HG02840 (cell line): ENCODE measurements around the gene SLC25A10.

Source experiments
- ATAC-seq: cut with Tn5 transposase; IDR thresholded peaks from one replicate; pipeline ENCODE4 v1.9.1; 2021; ENCODE audit warnings: mild to moderate bottlenecking, moderate library complexity, moderate number of reproducible peaks; ENCODE audit not compliant: unreplicated experiment, low FRiP score

The SLC25A10 gene

GRCh38 chr17:81686614-81687013 is 25.5 kb upstream of the SLC25A10 start:
- ATAC-seq, result no peak

GRCh38 chr17:81687770-81688541 is 24.1 kb upstream of the SLC25A10 start:
- no peak for ATAC-seq

DNA sequence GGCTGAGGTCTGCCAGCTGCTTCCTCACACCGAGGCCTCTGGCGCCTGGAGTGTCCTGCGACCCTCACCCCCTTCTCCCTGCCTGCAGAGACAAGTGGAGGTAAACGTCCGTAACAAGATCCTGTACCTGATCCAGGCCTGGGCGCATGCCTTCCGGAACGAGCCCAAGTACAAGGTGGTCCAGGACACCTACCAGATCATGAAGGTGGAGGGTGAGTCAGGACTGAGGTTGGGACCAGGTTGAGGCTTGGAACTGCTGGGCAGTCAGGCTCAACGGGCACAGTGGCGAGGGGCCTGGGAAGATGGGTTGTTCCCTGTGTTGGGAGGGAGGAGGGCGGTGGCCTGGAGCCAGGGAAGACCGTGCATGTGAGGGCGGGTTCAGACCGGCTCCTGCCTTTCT is 23.5 kb upstream of the SLC25A10 start:
- ATAC-seq, result no peak

GRCh38 chr17:81690066-81690465 is 22.0 kb upstream of the SLC25A10 start:
- no peak for ATAC-seq

- ATAC-seq, result no peak
These were observed 21.5 kb upstream of the SLC25A10 start for GRCh38 chr17:81690549-81690948.

GRCh38 chr17:81691196-81691595 is 20.9 kb upstream of the SLC25A10 start:
- no peak for ATAC-seq

DNA sequence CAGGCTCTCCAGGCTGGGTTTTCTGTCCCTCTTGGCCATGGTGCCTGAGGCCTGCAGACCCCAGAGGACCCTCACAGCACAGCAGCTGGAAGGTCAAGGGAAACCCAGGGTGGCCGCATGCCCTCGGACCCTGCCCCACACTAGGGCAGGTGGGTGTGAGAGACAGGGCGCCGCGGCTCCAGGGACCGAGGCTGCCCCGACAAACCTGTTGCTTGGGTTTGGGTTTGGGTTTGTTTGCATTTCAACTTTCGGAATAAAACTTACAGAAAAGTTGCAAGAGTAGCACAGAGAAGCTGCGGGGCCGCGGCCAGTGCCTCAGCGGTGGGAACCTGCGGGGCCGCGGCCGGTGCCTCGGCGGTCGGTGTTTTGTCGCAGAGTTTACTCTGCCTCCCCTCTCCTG is 20.5 kb upstream of the SLC25A10 start:
- ATAC-seq, result no peak

DNA sequence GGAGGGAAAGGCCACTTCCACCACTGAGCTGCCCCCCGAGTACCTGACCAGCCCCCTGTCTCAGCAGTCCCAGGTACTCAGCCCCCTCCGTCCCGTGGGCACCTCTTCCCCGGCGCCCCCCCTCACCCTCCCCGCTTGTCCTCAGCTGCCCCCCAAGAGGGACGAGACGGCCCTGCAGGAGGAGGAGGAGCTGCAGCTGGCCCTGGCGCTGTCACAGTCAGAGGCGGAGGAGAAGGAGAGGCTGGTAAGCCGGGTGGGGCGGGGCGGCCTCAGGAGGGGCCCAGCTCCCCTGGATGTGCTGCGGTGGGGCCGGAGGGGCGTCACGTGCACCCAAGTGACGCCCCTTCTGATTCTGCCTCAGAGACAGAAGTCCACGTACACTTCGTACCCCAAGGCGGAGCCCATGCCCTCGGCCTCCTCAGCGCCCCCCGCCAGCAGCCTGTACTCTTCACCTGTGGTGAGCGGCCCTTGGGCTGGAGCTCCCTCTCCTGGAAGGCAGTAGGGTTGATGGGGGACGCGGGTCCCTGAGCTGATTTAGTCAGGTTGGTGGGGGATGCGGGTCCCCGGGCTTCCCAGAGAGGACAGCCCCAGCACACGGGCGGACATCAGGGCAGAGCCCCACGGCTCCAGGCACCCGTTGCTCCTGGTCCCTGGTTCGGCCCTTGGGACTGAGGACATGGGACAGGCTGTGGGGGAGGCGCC is 18.4 kb upstream of the SLC25A10 start:
- ATAC-seq, result no peak

- ATAC-seq, result no peak
These were observed 17.3 kb upstream of the SLC25A10 start for GRCh38 chr17:81694810-81695209.

- ATAC-seq, result no peak
These were observed 16.9 kb upstream of the SLC25A10 start for GRCh38 chr17:81695211-81695610.

DNA sequence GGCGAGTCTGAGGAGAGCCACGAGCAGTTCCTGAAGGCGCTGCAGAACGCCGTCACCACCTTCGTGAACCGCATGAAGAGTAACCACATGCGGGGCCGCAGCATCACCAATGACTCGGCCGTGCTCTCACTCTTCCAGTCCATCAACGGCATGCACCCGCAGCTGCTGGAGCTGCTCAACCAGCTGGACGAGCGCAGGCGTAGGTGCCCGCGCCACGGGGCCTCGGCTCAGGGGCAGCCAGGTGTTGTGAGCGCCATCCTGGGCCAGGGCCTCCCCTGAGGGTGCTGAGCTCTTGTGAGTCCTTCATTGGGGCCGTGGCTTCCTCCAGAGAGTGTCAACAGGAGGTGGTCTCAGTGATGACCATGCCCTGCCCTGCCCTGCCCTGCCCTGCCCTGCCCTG is 16.3 kb upstream of the SLC25A10 start:
- no peak for ATAC-seq

GRCh38 chr17:81696218-81696941 is 15.7 kb upstream of the SLC25A10 start:
- no peak for ATAC-seq

GRCh38 chr17:81697261-81698044 is 14.6 kb upstream of the SLC25A10 start:
- ATAC-seq, result no peak

GRCh38 chr17:81700353-81701287 is 11.5 kb upstream of the SLC25A10 start:
- ATAC-seq, result no peak

DNA sequence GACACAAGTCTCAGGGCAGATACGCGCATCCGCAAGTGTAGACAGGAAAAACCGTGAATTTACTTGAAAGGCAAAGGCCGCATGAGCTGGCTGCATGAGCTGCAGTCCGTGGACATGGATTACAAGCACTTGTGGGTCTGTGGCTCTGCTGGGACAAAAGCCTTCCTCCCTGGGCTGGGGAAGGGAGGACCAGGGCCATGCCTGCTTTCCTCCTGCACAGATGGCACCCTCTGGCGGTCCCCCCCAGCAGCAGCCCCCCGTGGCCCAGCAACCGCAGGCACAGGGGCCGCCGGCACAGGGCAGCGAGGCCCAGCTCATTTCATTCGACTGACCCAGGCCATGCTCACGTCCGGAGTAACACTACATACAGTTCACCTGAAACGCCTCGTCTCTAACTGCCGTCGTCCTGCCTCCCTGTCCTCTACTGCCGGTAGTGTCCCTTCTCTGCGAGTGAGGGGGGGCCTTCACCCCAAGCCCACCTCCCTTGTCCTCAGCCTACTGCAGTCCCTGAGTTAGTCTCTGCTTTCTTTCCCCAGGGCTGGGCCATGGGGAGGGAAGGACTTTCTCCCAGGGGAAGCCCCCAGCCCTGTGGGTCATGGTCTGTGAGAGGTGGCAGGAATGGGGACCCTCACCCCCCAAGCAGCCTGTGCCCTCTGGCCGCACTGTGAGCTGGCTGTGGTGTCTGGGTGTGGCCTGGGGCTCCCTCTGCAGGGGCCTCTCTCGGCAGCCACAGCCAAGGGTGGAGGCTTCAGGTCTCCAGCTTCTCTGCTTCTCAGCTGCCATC is 10.6 kb upstream of the SLC25A10 start:
- no peak for ATAC-seq

GRCh38 chr17:81702934-81703746 is 8.9 kb upstream of the SLC25A10 start, which contains the start of gene MRPL12:
MRPL12 (plus strand) TSS chr17:81703367; CDS start chr17:81703502, 135 bp downstream.
- peak; percentile 82 for ATAC-seq

- peak; percentile 9 for ATAC-seq
These were observed 8.1 kb upstream of the SLC25A10 start for GRCh38 chr17:81703747-81704654.
